ENCODE data around the gene RETN.

RETN gene

DNA sequence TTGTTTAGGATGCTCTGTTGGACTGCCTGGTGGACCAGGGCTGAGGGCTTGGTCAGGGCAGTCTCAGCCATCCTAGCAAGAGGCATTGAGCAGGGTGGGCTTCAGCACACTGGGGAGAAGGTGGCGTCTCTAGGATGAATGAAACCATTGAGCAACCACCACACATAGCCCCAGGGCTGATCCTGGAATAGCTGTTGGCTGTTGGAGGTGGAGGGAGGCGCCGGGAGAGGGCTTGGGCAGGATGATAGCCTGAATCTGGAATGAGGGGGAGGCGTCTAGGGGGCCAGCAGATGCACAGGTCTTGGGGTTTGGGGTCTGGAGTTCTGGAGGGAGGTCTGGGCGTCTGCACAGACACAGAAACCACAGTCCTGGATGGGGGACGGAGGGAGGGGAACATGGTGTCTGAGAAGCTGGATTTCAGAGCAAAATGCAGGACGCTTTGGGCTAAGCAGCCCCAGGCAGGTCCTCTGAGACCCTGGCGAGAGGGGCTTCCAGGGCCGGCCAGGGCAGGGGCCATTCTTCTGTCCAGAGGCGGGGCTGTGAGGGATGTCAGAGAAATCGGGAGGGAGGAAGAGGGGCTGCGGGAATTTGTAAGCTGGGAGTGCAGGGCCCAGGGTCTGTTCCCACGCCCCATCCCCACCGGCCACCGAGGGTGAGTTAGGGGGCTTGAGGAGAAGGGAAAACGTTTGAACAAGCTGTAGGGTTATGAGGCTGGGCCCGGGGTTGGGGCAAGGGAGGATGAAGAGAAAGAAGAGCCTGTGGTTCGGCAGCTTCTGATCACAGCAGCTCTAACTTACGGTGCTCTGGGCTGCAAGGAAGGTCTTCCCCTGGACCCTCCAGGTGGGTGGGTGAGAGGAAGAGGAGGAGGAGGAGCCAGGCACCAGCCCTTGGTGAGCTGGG, 16.9 kb downstream of the RETN start:
- no peak for DNase-seq

GRCh38 chr19:7687177-7687576, 18.3 kb downstream of the RETN start:
- no peak for DNase-seq

- no peak for DNase-seq
Measured at GRCh38 chr19:7689165-7689564, 20.3 kb downstream of the RETN start.

DNA sequence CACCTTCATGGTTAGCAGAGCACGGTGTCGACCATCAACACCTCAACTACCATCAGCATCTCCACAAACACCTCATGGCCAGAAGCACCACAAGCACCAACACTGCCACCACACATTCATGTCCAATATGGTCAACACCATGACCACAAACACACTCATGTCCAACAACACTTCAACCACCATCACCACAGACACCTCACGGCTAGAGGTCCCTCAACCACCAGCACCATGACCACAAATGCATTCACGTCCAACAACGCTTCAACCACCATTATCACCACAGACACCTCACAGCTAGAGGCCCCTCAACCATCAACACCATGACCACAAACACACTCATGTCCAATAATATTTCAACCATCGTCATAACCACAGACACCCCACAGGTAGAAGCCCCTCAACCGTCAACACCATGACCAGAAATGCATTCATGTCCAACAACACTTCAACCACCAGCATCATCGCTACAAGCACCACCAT, 22.0 kb downstream of the RETN start:
- no peak for DNase-seq

GRCh38 chr19:7691497-7691896, 22.6 kb downstream of the RETN start:
- DNase-seq: no peak

DNA sequence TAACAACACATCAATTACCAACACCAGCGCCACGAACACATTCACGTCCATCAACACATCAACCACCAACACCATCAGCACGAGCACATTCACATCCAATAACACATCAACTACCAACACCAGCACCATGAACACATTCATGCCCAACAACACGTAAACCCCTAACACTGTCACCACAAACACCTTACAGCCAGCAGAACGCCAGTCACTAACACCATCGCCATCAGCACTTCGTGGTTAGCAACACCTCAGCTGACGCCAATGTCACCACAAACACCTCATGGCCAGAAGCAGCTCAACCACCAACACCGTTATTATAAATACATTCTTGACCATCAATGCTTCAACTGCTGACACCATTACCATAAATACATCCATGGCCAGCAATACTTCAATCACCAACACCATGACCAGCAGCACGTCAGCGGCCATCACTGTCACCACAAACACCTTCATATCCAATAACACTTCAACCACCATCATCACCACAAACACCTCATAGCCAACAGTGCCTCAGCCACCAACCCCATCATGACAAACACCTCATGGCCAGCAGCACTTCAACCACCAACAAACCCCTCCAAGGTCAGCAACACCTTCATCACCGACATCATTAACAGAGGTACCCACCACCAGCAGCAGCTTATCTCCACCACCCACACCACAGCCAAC, 23.7 kb downstream of the RETN start:
- DNase-seq: no peak

DNA sequence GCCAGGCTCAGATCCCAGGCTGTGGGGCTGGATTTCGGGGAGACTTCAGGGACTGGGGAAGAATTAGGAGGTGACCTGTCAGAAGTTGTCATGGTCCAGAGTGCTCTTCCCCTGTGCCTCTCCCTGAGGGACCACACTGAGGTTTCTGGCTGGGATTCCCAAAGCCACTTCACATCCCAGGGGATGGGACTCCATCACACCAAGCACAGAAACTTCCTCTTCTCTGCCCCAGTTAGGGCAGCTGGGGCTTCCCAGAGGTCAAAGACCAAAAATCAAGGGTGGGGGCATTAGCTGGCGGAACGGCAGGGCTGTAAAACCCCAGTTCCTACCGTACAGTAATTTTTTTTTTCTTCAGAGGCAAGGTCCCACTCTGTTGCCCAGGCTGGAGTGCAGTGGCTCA, 25.6 kb downstream of the RETN start:
- DNase-seq: no peak

- DNase-seq: no peak
Measured at GRCh38 chr19:7697721-7698287, 29.0 kb downstream of the RETN start.

- no peak for DNase-seq
Measured at GRCh38 chr19:7698583-7698982, 29.7 kb downstream of the RETN start.

DNA sequence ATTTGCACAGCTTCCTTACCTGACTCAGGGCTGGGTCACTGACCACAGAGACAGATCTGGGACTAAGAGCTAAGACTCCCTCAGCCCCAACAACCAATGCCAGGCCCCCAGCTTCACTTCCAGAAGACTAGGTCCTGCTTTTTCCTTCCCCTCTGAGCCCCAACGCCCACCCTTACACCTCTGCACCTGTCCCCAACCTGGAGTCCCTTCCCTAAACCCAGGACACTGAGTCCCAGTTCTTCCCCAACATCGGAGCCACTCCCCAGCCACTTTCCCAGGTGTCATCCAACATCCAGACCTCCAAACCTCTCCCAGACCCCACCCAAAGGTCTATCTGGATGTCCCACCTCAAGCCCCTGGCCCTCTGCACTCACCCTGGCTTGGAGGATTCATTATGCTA, 30.2 kb downstream of the RETN start:
- no peak for DNase-seq

- no peak for DNase-seq
Measured at GRCh38 chr19:7699417-7700401, 30.9 kb downstream of the RETN start.

DNA sequence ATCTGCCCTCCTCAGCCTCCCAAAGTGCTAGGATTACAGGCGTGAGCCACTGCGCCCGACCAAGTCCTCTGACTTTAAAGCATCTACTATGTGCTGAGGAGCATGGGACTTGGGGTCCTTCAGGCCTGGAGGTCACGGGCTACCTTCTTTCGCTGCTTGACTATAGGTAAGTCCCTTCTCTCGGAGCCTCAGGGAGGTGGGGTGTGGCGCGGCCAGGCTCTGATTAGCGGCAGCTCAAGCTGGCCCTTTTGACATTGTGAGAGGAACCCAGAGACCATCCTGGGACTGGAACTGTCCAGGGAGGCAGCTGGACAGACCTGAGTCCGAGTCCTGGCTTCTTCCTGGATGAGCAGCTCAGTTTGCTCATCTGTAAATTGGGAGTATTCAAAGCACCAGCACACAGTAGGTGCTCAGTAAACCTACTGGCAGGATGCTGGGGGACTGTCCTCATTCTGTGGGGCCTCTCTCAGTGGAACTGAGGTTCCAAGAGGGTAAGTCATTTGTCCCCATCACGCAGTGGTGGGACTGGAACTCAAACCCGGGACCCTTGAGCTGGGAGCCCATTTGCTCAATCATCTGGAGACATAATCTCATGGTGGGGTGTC, 32.3 kb downstream of the RETN start:
- DNase-seq: no peak

DNA sequence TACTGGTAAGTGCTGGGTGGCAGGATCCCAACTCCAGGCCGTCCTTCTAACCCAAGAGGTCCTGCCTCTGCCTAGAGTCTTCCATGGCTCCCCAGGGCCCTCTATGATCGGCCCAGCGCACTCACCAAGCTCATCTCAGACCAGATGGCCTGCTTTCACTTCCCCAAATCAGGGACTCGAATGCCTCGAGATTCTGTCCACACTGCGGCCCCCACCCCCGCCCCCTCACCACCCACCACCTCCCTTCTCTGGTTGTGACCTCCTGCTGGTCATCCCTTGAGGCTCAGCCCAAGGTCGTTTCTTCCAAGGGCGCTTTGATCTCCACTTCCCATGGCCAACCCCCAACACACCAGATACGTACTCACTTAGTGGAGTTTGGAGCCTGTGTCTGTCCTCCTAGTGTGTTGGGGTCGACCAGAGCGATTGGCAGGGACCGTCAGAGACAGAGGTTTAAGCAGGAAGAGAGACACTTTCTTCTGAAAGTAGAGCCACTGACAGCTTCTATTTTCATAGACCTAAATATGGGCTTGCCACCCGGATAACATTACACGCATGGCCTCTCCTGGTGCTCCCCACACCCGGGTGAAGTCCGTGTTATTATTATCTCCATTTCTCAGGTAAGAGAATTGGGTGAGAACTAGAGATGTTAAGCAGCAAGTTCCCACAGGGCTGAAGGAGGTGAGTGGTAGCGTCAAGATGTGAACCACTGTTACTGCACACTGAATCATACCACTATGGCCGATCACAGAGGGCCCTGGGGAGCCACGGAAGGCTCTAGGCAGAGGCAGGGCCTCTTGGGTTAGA, 33.0 kb downstream of the RETN start, which contains the start of gene FCER2:
TSS of gene FCER2 (minus strand) at position 478 of the 804 bp plus-strand sequence. CDS start 2,371 bp downstream, outside the sequence.
- DNase-seq: no peak

GRCh38 chr19:7703332-7703731, 34.5 kb downstream of the RETN start:
- no peak for DNase-seq

DNA sequence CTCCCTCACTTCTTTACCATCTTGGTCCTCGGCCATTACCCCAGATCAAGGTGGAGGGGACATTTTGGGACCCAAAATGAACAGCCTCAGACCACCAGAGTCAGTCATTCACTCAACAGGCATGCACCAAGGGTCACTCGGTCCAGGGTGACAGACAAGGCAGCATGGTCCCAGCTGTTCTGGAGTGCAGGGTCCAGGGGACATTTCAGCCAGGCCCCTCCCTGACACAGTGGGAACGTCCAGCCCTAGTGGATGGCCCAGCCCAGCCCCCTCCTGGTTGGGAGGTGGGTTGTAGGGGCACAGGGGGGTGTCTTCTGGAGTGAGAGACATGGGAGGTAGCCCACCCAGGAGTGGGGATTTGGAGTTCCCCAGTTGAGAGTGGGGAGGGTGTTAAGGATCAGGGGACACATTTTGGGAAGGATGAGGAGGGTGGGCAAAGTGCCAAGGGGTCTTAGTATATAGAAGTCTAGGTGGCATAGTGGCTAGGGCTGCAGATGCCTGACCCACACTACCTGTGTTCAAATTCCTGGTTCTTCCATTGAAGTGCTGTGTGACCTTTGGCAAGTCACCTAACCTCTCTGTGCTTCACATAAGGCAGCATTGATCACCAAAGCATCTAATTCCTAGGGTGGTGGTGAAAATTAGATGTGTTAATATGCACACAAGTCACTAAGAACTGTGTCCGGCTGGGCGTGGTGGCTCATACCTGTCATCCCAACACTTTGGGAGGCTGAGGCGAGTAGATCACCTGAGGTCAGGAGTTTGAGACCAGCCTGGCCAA, 35.6 kb downstream of the RETN start:
- no peak for DNase-seq

GRCh38 chr19:7705387-7706187, 36.7 kb downstream of the RETN start:
- no peak for DNase-seq

GRCh38 chr19:7706188-7706954, 37.5 kb downstream of the RETN start:
- DNase-seq: no peak

DNA sequence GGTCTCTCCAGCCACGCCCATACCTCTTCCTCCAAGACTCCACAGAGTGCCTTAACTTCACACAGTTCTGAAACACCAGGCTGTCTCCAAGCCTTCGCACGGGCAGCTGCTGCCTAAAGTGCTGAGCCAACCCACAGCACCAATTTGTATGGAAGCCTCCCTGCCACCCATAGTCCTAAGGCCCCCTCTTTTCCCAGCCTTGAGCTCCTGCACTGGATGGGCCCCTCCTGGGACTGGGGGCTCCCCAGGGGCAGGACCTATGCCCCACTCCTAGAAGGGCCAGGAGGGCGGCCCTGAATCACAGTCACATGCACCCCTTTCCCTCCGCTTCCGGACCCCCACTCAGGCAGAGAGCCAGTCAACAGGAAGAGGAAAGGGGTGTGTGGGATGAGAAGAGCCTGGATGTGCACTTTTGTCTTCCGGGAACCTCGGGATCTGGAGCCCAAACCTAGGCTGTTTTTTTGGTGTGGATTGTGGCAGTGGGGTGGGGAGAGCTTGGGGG, 38.2 kb downstream of the RETN start:
- no peak for DNase-seq
